ENCODE results near the gene AHR. TPM values are rescaled to one million over a fixed set of nuclear protein-coding genes. Genes with fewer than 3 reads are reported as not detected.

The AHR gene
- total RNA-seq, 1 experiment from 2014 or later: 13.5 TPM

DNA sequence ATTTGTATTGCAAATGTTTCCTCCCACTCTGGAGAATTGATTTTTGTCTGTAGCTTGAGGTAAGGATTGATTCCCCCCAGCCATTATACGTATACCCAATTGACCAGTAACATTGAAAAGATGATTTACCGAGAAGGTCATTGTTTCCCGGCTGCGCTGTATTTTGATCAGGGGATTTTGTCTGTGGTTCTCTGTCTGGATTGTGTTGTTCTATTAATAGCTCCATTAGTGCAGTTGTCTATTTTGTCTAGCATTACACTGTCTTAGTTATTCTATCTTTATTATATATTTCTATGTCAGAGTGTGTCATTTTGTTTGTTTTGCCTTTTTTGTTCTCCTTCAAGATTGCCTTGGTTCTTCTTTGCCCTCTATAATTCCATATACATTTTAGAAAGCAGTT, 37.7 kb downstream of the AHR start:
- no peak for DNase-seq (ENCODE audit: low spot score)
- H3K4me1 ChIP-seq (ENCODE audit: insufficient read depth, low read length, poor library complexity, severe bottlenecking): no peaks in the 10 kb centered on the region
- POLR2A ChIA-PET (ENCODE audit: low non-redundant PET): no interaction called here
- CTCF ChIA-PET: no interaction called here
- no peaks in the 10 kb centered on the region for H3K9me3 ChIP-seq (ENCODE audit: low read depth, low read length, poor library complexity, severe bottlenecking)
- no peaks in the 10 kb centered on the region for H3K27me3 ChIP-seq (replicated peaks; ENCODE audit: insufficient read depth, low read depth, low read length, poor library complexity)
- no TSS peak for BruUV-seq (replicated peaks)
- no peak for TF ChIP-seq EZH2 (IDR thresholded peaks at IDR 0.05; ENCODE audit: borderline replicate concordance, low read depth, low read length, poor library complexity, severe bottlenecking)
- TF ChIP-seq, protein P1, sequence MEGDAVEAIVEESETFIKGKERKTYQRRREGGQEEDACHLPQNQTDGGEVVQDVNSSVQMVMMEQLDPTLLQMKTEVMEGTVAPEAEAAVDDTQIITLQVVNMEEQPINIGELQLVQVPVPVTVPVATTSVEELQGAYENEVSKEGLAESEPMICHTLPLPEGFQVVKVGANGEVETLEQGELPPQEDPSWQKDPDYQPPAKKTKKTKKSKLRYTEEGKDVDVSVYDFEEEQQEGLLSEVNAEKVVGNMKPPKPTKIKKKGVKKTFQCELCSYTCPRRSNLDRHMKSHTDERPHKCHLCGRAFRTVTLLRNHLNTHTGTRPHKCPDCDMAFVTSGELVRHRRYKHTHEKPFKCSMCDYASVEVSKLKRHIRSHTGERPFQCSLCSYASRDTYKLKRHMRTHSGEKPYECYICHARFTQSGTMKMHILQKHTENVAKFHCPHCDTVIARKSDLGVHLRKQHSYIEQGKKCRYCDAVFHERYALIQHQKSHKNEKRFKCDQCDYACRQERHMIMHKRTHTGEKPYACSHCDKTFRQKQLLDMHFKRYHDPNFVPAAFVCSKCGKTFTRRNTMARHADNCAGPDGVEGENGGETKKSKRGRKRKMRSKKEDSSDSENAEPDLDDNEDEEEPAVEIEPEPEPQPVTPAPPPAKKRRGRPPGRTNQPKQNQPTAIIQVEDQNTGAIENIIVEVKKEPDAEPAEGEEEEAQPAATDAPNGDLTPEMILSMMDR (conservative IDR thresholded peaks at IDR 0.05; ENCODE audit: low read depth, low read length): no peak
- peaks cover 7% of the 10 kb centered on the region for H3K36me3 ChIP-seq (ENCODE audit: insufficient read depth, low read length, poor library complexity, severe bottlenecking)
- H3K4me3 ChIP-seq (ENCODE audit: low read depth, low read length, poor library complexity, severe bottlenecking): no peak overlapping the region
- no peak overlapping the region for H3K27ac ChIP-seq (ENCODE audit: low read depth, low read length, poor library complexity, severe bottlenecking)
- intact Hi-C loops (cut with micrococcal nuclease; ENCODE audit: unreplicated experiment): no loop called here

DNA sequence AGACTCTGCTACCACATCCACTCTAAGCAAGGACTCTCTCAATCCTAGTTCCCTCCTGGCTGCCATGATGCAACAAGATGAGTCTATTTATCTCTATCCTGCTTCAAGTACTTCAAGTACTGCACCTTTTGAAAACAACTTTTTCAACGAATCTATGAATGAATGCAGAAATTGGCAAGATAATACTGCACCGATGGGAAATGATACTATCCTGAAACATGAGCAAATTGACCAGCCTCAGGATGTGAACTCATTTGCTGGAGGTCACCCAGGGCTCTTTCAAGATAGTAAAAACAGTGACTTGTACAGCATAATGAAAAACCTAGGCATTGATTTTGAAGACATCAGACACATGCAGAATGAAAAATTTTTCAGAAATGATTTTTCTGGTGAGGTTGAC, 40.7 kb downstream of the AHR start:
- no peaks in the 10 kb centered on the region for H3K4me1 ChIP-seq (ENCODE audit: insufficient read depth, low read length, poor library complexity, severe bottlenecking)
- no TSS peak for BruUV-seq (replicated peaks)
- POLR2A ChIA-PET (ENCODE audit: low non-redundant PET): no interaction called here
- no peaks in the 10 kb centered on the region for H3K27me3 ChIP-seq (replicated peaks; ENCODE audit: insufficient read depth, low read depth, low read length, poor library complexity)
- H3K9me3 ChIP-seq (ENCODE audit: low read depth, low read length, poor library complexity, severe bottlenecking): no peaks in the 10 kb centered on the region
- intact Hi-C loops (cut with micrococcal nuclease; ENCODE audit: unreplicated experiment): no loop called here
- H3K27ac ChIP-seq (ENCODE audit: low read depth, low read length, poor library complexity, severe bottlenecking): no peak overlapping the region
- TF ChIP-seq EZH2 (IDR thresholded peaks at IDR 0.05; ENCODE audit: borderline replicate concordance, low read depth, low read length, poor library complexity, severe bottlenecking): no peak
- TF ChIP-seq, protein P1 (conservative IDR thresholded peaks at IDR 0.05; ENCODE audit: low read depth, low read length): no peak
- no peak overlapping the region for H3K4me3 ChIP-seq (ENCODE audit: low read depth, low read length, poor library complexity, severe bottlenecking)
- DNase-seq (ENCODE audit: low spot score): no peak
- CTCF ChIA-PET: no interaction called here
- peaks cover 7% of the 10 kb centered on the region for H3K36me3 ChIP-seq (ENCODE audit: insufficient read depth, low read length, poor library complexity, severe bottlenecking)

DNA sequence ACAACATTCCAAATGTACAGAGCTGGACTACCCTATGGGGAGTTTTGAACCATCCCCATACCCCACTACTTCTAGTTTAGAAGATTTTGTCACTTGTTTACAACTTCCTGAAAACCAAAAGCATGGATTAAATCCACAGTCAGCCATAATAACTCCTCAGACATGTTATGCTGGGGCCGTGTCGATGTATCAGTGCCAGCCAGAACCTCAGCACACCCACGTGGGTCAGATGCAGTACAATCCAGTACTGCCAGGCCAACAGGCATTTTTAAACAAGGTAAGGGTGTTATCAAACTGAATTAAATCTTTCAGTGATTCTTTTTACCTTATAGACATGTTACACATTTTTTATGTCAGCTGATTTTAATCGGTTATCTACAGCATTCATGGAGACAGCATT, 41.5 kb downstream of the AHR start:
- Histone ChIP-seq H3K4me1 (ENCODE audit: insufficient read depth, low read length, poor library complexity, severe bottlenecking) (no peaks in the 10 kb centered on the region), H3K9me3 (ENCODE audit: low read depth, low read length, poor library complexity, severe bottlenecking) (no peaks in the 10 kb centered on the region), H3K27ac (ENCODE audit: low read depth, low read length, poor library complexity, severe bottlenecking) (no peak overlapping the region), H3K27me3 (replicated peaks; ENCODE audit: insufficient read depth, low read depth, low read length, poor library complexity) (no peaks in the 10 kb centered on the region), H3K36me3 (ENCODE audit: insufficient read depth, low read length, poor library complexity, severe bottlenecking) (peaks cover 1% of the 10 kb centered on the region), H3K4me3 (ENCODE audit: low read depth, low read length, poor library complexity, severe bottlenecking) (no peak overlapping the region)
- intact Hi-C loops (cut with micrococcal nuclease; ENCODE audit: unreplicated experiment): no loop called here
- POLR2A ChIA-PET (ENCODE audit: low non-redundant PET): no interaction called here
- CTCF ChIA-PET: no interaction called here
- TF ChIP-seq, protein P1 (conservative IDR thresholded peaks at IDR 0.05; ENCODE audit: low read depth, low read length): no peak
- TF ChIP-seq EZH2 (IDR thresholded peaks at IDR 0.05; ENCODE audit: borderline replicate concordance, low read depth, low read length, poor library complexity, severe bottlenecking): no peak
- no peak for DNase-seq (ENCODE audit: low spot score)
- BruUV-seq (replicated peaks): no TSS peak
